Fibroblast of the conjunctiva (primary cell): ENCODE measurements around the gene NSL1.
"Not testable (repeated sequence)": the region's sequence is repeated elsewhere in the genome, so short reads cannot be mapped to it uniquely, and the experiment has no call there.

Source experiments
- DNase-seq: peaks from one replicate; pipeline ENCODE4 v3.0.0-alpha.2; 2010; ENCODE audit warnings: low read depth

The NSL1 gene

GRCh38 chr1:212791676-212792395 lies at the start of gene NSL1, which contains the start of gene TATDN3:
TSS of gene NSL1 (minus strand) at chr1:212791777. CDS start at chr1:212791763, 14 bp downstream.
TSS of gene TATDN3 (plus strand) at chr1:212791894. CDS start at chr1:212791922, 28 bp downstream.
- peak; percentile 70 for DNase-seq

GRCh38 chr1:212838145-212838544 lies 46.6 kb upstream of the NSL1 start:
- no peak for DNase-seq

- DNase-seq, result not testable (repeated sequence)
Observed at GRCh38 chr1:212833211-212834207, 41.9 kb upstream of the NSL1 start.

- no peak for DNase-seq
Observed at GRCh38 chr1:212828395-212828794, 36.8 kb upstream of the NSL1 start.

GRCh38 chr1:212827831-212828278 lies 36.3 kb upstream of the NSL1 start:
- DNase-seq, result no peak

GRCh38 chr1:212827171-212827776 lies 35.7 kb upstream of the NSL1 start:
- DNase-seq, result no peak

- no peak for DNase-seq
Observed at GRCh38 chr1:212825798-212826452, 34.3 kb upstream of the NSL1 start.

- no peak for DNase-seq
Observed at GRCh38 chr1:212824201-212824600, 32.6 kb upstream of the NSL1 start.

GRCh38 chr1:212822956-212823355 lies 31.4 kb upstream of the NSL1 start:
- DNase-seq, result no peak

GRCh38 chr1:212820969-212821368 lies 29.4 kb upstream of the NSL1 start:
- DNase-seq, result no peak

- DNase-seq, result no peak
Observed at GRCh38 chr1:212819726-212820125, 28.1 kb upstream of the NSL1 start.

- DNase-seq, result no peak
Observed at GRCh38 chr1:212816567-212817278, 25.1 kb upstream of the NSL1 start.

GRCh38 chr1:212814537-212815334 lies 23.2 kb upstream of the NSL1 start:
- DNase-seq, result no peak

GRCh38 chr1:212805767-212806166 lies 14.2 kb upstream of the NSL1 start:
- DNase-seq, result no peak

- DNase-seq, result no peak
Observed at GRCh38 chr1:212797681-212798080, 6.1 kb upstream of the NSL1 start.

- DNase-seq, result no peak
Observed at GRCh38 chr1:212794561-212795014, 3.0 kb upstream of the NSL1 start.

GRCh38 chr1:212792396-212792908 lies 875 bp upstream of the NSL1 start:
- DNase-seq, result no peak

- DNase-seq, result peak; percentile 29
Observed at GRCh38 chr1:212791261-212791675, 309 bp downstream of the NSL1 start.

- no peak for DNase-seq
Observed at GRCh38 chr1:212785871-212786270, 5.7 kb downstream of the NSL1 start.

- DNase-seq, result no peak
Observed at GRCh38 chr1:212783976-212784375, 7.6 kb downstream of the NSL1 start.
